GM12891 (cell line): ENCODE results near the gene DENND1A.

ENCODE experiments used
- POLR2A ChIP-seq: IDR thresholded peaks from 2 replicates; pipeline ENCODE4 v1.6.1; 2011; ENCODE audit warnings: low read depth, low read length, control low read depth
- POLR2AphosphoS5 ChIP-seq: IDR thresholded peaks from 2 replicates; pipeline ENCODE4 v1.6.1; 2011; ENCODE audit warnings: low read depth, low read length, control low read depth
- SPI1 ChIP-seq: IDR thresholded peaks from 2 replicates; pipeline ENCODE4 v1.6.1; 2011; ENCODE audit warnings: low read depth, low read length, control low read depth

DNA sequence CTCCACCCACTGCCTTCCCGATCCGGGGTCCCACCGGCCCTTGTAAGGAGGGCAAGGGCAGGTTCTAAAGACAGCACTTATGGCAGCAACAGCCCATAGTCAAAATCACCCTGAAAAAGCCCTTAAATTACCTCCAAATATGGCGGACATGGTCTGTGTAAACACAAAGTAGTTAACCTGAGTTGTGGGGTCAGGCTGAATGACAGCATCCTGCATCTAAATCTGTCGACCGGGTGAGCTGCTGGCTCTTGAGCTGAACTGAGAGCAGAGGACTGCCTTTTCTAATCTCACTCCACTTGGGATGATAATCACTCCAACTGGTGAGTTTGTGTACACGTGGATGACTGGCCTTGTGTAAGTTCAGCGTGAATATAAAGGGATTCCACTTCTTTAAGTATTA, 249.6 kb downstream of the DENND1A start:
- no peak for TF ChIP-seq POLR2A
- no peak for TF ChIP-seq POLR2AphosphoS5
- no peak for TF ChIP-seq SPI1
